GM18858 (cell line): Measurements from ENCODE around the gene C7orf25.

Experiments used
- ATAC-seq: cut with Tn5 transposase; IDR thresholded peaks from one replicate; pipeline ENCODE4 v1.9.1; 2021; ENCODE audit not compliant: unreplicated experiment

Gene C7orf25

DNA sequence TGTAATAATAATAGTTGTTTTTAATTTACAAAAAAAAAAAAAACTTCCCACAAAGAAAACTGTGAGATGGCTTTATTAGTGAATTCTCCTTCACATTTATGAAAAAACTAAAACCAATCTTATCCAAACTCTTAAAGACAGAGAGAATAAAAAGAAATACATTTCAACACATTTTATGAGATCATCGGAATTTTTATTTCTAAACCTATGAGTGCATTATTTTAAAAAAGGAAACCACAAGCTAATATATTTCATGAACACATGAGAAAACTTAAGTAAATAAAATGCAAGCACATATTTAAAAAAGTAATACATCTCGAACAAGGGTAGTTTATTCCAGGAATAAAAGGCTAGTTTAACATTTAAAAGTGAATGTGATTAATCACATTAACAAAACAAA is 31.5 kb downstream of the C7orf25 start:
- ATAC-seq = no peak

DNA sequence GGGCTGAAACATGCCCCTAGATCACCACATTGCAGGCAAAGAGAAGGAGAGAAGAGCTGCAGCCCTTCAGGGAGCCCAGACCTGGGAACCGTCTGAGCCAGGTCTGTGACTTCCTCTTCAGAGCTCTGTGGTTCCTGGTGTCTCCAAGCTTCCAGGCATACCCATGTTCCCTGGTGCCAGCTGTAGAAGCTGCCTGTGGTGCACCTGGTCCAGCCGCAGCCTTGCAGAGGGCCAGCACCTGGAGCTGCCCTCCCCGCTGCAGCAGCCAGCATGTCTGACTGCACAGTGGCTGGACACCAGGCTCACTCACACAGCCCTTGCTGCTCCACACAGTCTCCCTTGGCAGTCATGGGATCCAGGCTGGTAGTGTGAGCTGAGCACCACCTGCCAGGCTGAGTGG is 33.6 kb downstream of the C7orf25 start:
- no peak for ATAC-seq

DNA sequence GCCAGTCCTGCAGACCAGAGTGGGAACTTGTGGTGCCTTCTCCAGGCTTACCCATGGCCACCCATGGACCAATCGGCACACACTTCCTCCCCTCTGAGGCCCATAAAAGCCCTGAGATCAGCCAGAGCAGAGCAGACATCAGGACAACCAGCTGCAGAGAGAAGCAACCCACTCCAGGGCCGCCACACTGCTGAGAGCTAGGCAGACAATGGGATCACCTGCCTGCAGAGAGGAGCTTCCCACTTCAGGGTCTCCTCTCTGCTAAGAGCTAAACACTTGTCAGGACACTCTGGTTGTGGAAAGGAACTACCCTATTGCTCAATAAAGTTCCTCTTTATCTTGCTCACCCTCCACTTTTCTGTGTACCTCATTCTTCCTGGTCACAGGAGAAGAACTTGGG is 34.0 kb downstream of the C7orf25 start:
- ATAC-seq = no peak

DNA sequence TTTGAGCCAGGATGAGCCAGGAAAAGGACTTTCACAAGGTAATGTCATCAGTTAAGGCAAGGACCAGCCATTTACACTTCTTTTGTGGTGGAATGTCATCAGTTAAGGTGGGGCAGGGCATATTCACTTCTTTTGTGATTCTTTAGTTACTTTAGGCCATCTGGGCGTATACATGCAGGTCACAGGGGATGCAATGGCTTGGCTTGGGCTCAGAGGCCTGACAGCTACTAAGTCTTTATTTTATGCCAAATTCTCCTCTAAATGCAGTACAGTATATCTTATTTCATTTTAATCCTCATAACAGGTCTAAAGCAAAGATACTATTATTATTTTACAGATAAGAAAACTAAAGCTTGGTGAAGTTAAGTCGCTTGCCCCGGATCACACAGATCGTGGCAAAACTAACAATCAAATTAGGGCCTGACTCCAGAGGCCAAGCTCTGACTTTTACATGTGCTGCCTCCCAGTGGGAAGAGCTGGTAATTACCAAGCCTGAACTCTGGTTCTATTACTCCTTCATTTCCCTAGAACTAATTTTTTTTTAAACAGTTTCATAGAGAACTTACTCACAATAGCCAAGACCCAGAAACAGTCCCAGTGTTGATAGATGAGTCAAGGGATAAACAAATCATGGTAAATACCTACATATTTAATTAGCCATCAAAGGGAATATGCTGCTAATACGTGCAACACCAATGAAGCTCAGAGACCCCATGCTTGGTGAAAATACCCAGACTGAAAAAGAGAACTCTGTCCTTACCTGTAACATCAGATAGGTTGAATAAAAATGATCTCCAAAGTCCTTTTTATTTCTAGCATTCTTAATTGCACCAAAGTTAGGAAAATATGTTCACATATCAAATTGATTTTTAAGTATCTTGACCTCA is 35.4 kb downstream of the C7orf25 start:
- peak; percentile 95 for ATAC-seq

DNA sequence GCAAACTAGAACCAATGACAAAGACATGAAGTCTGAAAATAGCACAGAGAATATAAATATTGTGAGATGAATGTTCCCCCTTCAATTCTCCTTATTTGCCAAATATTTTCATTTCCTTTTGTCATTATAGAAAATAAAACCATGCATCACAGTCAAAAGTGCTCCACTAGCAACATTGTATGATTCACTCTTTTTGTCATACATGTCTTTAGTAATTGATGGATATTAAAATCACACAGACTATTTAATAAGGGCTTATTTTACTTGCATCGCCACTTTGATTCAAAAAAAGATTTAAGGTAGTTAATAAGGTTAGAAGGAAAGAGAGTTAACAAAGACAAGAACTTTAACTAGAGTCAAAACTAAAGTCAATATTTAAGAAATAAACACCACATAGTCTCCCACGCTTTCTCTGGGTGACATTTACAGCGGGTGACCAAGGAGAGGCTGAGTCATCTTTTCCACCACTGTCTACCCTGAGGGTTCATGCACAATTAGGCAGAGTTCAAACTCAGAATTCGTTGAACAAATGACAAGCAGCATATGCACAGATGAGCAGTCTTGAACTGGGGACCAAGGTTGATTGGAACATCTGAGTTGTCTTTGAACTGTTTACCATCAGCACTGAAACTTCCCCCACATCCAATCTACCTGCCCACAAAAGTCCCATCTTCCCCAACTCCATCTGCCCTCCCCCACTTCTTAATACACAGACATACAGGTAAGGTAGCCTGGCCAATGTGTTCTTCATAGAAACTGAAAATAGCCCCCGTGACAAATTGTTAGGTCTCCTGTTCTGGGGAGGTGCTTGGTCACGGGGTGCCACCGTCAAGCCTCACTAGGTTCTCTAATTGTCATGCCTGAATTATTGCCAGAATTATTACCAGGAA is 42.5 kb downstream of the C7orf25 start:
- peak; percentile 98 for ATAC-seq

DNA sequence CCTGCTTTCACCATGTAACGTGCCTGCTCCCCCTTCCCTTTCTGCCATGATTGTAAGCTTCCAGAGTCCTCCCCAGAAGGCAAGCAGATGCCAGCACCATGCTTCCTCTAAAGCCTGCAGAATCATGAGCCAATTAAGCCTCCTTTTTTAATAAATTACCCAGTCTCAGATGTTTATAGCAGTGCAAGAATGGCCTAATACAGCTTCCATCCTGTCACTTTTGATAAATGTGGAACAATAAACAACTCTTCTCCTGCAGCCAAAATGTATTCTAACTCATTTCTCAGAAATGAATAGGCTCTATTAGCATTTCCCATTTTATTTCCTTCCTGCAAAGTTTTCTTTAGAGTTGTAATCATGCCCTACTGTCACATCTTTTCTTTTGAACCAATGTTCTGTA is 43.4 kb downstream of the C7orf25 start:
- no peak for ATAC-seq
